Mucosa of descending colon (tissue), 3 donors: ENCODE results near the gene RCOR2. TPM values are rescaled to one million over a fixed set of nuclear protein-coding genes. Genes with fewer than 3 reads are reported as not detected.
A peak's percentile ranks its signal among the peaks of the same experiment; 100 is the strongest.

Experiments used
- ATAC-seq: fragments of 200-7000 bp; cut with Tn5 transposase; one replicate; pipeline ENCODE4 v1.9.1; 2020; ENCODE audit warnings: mild to moderate bottlenecking, moderate library complexity
- DNase-seq, 3 donors: peaks; one replicate each; pipeline ENCODE4 v3.0.0-alpha.2; 2020
- H3K36me3 ChIP-seq: fragments of 200-600 bp; one replicate; pipeline ENCODE4 v1.8.0; 2021; ENCODE audit warnings: low read depth, mild to moderate bottlenecking
- H3K4me1 ChIP-seq: fragments of 200-600 bp; one replicate; pipeline ENCODE4 v1.8.0; 2021; ENCODE audit warnings: low read depth, mild to moderate bottlenecking
- H3K4me3 ChIP-seq: fragments of 200-600 bp; one replicate; pipeline ENCODE4 v1.8.0; 2021; ENCODE audit warnings: mild to moderate bottlenecking
- H3K9me3 ChIP-seq: fragments of 200-600 bp; one replicate; pipeline ENCODE4 v1.8.0; 2021; ENCODE audit warnings: mild to moderate bottlenecking
- CTCF ChIP-seq: fragments of 200-600 bp; IDR thresholded peaks from one replicate; pipeline ENCODE4 v1.8.0; 2022; ENCODE audit warnings: antibody characterized with exemption, mild to moderate bottlenecking
- intact Hi-C, 2 donors: fragments of 100-400 bp; cut with DNase I in 1 of 2; cut with micrococcal nuclease in 1 of 2; formaldehyde crosslinking; loops; one replicate each; pipeline versions ENCODE4 v1.11.0 to v1.11.1; 2022; cut with DNase I, micrococcal nuclease
- total RNA-seq, 3 donors: library from RNA; stranded (reverse); fragmentation: NEBNext Ultra II Directional in 2 of 3; extraction: Animal tissue kit (Norgen Biotek cat#: 25700) in 2 of 3; gene quantifications; one replicate each; pipeline versions ENCODE4 v1.2.1 to v1.2.4, GENCODE V29; 2021 to 2023
- donor health status: DM: no; HTN: no; CAD: no; lungs with moderate emphysema.
- donor health status: DM: no; HTN: no; CAD: no.
- donor health status: DM: no; HTN: yes; CAD: no.

The RCOR2 gene
- total RNA-seq, 3 donors from 2014 or later, result 1.2 to 3.7 (median 1.6) TPM

GRCh38 chr11:63951779-63952536 lies 35.0 kb upstream of the RCOR2 start:
- Histone ChIP-seq H3K4me3 (no peak overlapping the region), H3K4me1 (no peaks in the 10 kb centered on the region), H3K9me3 (no peaks in the 10 kb centered on the region), H3K36me3 (no peaks in the 10 kb centered on the region)
- intact Hi-C loops, result no loop called here
- peak; percentile 67 for ATAC-seq
- TF ChIP-seq CTCF, result no peak
- no peak for DNase-seq

- peaks cover 10% of the 10 kb centered on the region for H3K4me1 ChIP-seq
- no peak overlapping the region for H3K4me3 ChIP-seq
- no peaks in the 10 kb centered on the region for H3K9me3 ChIP-seq
- no peaks in the 10 kb centered on the region for H3K36me3 ChIP-seq
- ATAC-seq (peak; percentile 92), DNase-seq (peak in 2 of 3 donors; percentile 70 to 82)
- peak; percentile 40 for TF ChIP-seq CTCF
- intact Hi-C loops, result loop anchor here (2.0 to 5.0 kb wide), 2 partner anchors 108 to 109 kb away; partner anchors contain the start of gene MARK2 (in 1 of the 2)
Observed at GRCh38 chr11:63945477-63946163, 28.7 kb upstream of the RCOR2 start.

- intact Hi-C loops, result loop anchor here (2.0 to 5.0 kb wide), 2 partner anchors 108 kb away; partner anchors contain the start of gene MARK2 (in 1 of the 2)
- ATAC-seq (peak; percentile 75), DNase-seq (peak in 1 of 3 donors; percentile 36)
- Histone ChIP-seq H3K36me3 (no peaks in the 10 kb centered on the region), H3K4me1 (peaks cover 10% of the 10 kb centered on the region), H3K4me3 (no peak overlapping the region), H3K9me3 (no peaks in the 10 kb centered on the region)
- TF ChIP-seq CTCF, result no peak
Observed at GRCh38 chr11:63944987-63945386, 28.0 kb upstream of the RCOR2 start.

- ATAC-seq, result no peak
- no peak for TF ChIP-seq CTCF
- H3K4me1 ChIP-seq, result peaks cover 10% of the 10 kb centered on the region
- no peaks in the 10 kb centered on the region for H3K9me3 ChIP-seq
- DNase-seq, result no peak
- no peak overlapping the region for H3K4me3 ChIP-seq
- intact Hi-C loops, result no loop called here
- H3K36me3 ChIP-seq, result no peaks in the 10 kb centered on the region
Observed at GRCh38 chr11:63942803-63943202, 25.8 kb upstream of the RCOR2 start.

GRCh38 chr11:63941901-63942300 lies 24.9 kb upstream of the RCOR2 start:
- no peak for ATAC-seq
- H3K36me3 ChIP-seq, result no peaks in the 10 kb centered on the region
- intact Hi-C loops, result no loop called here
- no peak overlapping the region for H3K4me3 ChIP-seq
- TF ChIP-seq CTCF, result no peak
- H3K9me3 ChIP-seq, result no peaks in the 10 kb centered on the region
- DNase-seq, result no peak
- H3K4me1 ChIP-seq, result peaks cover 10% of the 10 kb centered on the region
